HG02970 (cell line): ENCODE data around the gene RASA1.
A peak's percentile ranks its signal among the peaks of the same experiment; 100 is the strongest.

ENCODE experiments used
- ATAC-seq: cut with Tn5 transposase; IDR thresholded peaks from one replicate; pipeline ENCODE4 v1.9.1; 2021; ENCODE audit warnings: mild to moderate bottlenecking, moderate library complexity, moderate number of reproducible peaks; ENCODE audit not compliant: unreplicated experiment, low FRiP score

RASA1 gene

DNA sequence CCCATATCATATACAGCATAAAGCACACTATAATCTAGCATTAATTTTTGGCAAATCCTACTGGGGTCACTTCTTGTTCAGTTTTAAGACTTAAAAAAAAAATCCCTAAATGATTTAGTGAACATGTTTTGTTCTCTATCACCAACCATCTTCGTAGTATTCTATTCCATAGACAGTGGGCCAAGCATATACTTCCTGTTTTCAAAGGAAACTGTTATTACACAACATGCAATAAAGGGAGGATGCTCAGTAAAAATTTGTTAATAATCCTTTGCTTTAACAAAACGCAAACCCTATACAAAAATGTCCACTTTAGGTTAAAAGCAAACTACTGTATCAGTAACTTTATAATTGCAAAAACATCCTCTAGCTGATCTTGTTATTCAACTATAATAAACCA lies 132.0 kb downstream of the RASA1 start:
- ATAC-seq: no peak

DNA sequence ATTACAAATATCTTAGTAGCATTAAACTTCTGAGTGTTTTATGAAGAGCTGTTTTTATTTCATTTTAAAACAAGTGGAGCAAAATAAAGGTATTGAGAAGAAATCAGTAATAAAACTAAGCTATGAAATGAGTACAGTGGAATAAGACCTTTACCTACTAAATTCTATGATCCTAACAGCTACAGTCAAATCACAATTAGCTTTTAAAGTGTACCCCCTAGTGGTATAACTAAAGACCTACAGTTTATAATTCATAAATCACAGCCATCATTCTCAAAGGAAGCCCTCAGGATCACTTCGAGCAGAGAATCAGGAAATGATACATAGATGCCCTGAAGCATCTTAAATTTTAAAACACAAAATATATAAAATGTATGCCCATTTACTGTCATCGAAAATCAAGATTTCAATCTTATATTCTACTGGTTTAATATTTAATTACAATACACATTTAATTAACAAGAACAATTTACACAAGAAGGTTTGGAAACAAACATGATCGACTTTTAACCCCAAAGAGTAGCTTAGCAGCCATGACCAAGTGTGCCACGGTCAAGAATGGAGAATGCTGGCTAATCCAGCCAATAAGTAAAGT lies 132.7 kb downstream of the RASA1 start:
- ATAC-seq: no peak

DNA sequence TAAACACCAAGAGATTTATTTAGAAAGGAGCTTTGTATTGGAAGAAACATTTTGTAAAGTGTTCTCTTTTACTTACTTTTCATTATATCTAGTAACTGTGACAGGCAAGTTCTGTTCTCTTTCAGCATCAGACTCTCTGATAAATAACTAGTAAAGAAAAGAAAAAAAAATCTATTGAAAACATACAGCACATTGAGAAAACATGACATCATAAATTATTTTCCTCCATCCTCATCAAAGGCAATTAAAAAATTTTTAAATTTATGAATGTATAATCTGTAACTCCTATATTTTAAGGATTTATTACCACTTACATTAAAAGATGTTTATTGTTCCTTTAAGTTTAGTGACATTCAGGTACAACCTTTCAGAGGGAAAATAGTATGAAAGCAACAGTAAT lies 133.9 kb downstream of the RASA1 start:
- no peak for ATAC-seq

DNA sequence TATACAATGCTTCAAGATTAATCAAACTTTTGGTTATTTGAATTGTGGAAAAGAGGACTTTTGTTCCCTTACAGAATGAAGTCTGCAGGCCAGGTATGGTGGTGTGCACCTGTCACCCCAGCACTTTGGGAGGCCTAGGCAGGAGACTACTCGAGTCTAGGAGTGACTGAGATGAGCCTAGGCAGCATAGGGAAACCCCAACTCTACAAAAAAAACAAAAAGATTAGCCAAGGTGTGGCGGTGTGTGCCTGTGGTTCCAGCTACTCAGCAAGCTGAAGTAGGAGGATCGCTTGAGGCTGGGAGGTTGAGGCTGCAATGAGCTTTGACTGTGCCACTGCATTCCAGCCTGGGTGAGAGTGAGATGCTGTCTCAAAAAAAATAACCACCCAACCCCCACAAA lies 135.7 kb downstream of the RASA1 start:
- ATAC-seq: no peak

DNA sequence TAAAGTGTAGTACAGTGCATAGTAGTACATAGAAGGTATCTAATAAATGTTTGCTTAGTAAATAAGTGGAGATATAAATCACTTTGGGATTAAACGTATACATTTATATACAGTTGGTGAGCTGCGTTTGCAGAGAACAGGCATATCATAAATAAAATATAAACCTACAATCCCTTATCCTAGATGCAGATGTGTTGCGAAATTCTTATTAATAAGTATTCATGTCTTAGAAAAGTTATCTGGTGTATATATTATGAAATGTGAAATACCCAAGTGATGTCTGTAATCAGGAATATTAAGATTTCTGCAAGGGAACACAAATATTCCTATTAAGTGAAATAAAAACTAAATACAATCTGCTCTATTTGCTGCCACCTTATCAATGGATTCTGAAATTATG lies 136.2 kb downstream of the RASA1 start:
- no peak for ATAC-seq

DNA sequence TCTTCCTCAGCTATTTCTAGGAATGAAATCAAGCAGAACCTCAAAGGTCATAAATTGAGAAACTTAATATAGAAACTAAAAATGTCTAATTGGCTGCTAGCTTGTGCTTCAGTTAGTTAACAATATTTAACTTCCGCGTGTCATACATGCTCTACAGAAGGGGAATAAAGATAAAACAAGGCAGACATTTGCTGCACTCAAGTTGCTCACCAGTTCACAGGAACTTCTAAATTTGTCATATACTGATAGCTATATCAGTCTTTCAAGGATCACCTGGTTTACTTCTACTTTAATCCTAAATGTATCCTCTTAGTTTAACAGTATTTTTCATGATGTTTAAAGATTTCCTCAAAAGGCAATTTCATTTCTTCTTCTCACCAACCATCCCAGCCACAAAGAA lies 136.7 kb downstream of the RASA1 start:
- no peak for ATAC-seq

DNA sequence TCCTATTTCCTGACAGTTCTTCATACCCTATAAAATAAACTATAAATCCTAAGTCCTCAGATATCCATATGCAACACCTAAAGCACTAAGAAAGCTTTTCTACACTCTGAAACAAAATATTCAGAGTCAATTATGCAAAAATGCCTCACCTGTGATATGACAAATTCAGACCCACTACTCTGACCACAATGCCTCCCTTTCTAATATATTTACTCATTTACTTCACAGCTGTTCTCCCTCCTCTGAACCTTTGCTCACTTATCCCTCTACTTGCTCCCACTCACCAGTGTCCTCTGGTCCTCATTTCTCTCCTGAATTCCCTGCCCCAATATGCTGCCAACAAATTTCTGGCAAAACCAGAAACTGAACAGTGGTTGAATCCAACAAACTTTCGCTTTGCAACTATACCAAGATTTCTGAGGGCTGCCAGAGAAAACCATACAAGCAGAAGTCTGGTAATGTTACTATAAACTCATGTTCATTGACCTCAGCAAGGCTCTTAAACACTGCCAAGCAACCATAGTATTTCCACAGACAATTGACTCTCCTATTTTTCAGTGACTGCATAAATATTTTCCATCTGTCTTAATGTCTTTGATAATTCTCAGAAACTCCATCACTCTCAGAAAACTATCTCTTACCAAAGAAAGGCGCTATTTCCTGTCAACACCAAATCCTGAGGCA lies 137.9 kb downstream of the RASA1 start:
- ATAC-seq: no peak

DNA sequence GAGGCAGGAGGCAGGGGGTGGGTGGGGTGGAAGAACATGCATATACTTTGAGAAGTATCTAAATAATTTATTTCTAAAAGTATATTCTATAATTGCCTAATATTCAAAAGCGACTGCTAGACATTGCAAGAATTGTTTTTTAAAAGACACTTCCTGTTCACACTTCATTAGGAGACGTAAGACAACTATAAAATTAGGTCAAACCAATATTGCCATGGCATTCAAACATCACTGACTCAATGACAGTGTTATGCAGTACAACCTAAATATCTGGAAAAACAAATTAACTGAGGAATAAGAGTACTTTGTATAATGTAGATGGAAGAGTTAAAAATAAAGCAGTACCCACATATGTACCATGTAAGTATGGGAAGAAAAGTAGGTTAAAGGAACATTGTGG lies 140.5 kb downstream of the RASA1 start:
- ATAC-seq: no peak

DNA sequence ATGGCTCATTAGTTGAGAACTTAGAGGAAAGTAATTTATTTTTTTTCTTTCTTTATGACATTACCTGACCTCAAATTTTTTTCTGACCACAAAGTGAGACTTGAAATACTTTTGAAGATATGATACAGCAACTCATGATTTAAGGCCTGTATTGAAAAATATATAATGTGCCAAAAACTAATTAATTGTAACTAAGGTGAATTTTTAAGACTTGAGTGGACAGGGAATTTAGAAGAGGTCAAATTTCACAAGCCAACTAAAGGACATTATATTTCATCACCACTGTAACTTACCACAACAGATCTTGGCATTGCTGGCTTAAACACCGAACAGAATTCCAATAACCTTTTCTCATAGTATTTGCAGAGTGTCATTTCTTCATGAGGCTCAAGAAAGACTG lies 143.2 kb downstream of the RASA1 start:
- ATAC-seq: no peak

DNA sequence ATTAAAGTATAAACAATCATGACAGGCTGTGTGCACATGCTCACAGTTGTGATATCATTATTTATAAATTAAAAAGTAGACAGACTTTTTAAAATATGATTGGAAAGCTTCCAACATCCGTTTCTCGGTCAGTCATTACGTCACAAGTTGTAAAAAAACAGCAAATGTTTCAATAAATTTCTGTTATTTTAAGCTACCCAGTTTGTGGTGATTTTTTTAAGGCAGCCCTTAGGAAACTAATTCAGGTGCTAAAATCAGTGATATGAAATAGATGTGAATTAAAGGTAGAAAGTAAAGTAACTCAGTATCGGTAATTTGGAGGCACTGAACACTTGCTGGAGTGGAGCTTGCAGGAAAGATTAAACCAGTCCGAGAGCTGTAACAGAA lies 143.9 kb downstream of the RASA1 start:
- no peak for ATAC-seq

DNA sequence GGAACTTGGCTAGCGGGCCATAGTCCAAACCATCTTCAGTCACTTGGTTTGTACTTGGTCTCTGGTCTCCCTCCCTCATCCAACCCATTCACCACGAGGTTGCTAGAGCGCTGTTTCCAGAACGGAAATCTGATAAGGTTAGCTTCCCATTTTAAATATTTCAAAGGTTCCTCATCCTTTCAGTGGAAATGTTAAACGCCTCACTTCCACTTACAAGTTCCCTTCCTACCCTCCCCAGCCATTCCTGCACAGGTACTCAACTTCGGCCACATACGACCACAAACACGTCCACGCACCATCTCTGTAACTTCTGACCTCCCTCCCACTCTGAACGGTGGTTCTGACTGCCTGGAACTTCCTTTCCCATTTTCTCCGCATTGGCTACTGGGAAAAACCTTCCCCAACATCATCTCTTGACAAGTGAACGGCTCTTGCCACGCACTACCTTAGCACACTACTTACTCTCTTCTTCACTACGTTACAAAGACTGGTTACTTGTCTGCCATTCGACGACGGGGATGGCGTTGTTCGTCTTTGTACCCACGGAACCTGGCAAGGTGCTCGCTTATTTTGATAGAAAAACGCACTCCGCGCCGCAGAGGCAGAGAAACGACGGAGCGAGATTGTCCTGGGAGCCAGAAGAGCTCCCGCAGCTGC lies 144.4 kb downstream of the RASA1 start:
- ATAC-seq: peak; percentile 8

DNA sequence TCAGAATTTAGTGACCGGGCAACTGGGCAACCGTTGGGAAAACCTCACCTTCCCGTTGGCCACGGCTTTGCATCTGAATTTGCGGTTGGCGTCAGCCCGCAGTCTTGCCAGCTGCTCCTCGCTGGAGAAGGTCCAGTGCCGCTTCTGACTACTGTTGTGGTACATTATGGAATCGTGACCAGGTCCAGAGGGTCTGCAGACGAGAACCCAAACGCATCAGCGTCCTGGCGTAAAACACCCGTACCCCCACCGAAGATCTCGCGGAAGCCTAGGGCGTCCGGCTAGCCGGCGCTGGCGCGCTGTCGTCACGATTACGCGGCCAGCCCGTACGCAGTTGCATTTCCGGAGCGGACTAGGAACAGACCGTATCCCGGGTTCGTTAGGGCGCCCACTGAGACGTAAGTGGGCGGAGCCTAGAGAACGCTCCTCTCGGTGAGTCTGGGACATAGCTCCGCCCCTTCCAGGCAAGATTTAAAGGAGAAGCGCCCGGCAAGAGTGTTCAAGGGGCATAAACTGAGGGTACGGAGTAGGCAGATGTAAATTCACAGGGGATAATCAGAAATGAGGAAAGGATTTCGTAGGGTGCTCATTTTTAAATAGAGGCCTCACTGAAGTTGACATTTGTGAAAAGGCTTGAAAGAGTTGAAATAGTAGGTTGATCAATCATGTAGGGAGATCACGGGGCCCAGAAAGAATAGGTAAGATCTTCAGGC lies 145.1 kb downstream of the RASA1 start, which contains the start of gene CCNH:
CCNH (minus strand) TSS at position 301 of the 713 bp plus-strand sequence; CDS start at position 165, 136 bp downstream.
- peak; percentile 100 for ATAC-seq

DNA sequence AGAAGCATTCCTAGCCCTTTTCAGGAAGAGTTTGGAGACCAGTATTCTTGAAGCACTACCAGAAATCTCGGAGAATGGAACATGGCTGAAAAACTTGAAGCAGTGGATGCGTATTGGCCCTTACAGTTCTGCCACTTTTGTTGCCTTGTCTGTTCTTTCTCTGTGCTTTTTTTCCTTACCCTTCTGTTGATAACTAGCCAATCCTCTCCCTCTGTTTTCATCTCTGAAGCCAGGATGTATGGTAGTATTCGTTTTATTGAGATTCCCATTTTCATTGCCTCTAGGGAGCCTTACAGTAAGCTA lies 145.6 kb downstream of the RASA1 start:
- ATAC-seq: no peak

DNA sequence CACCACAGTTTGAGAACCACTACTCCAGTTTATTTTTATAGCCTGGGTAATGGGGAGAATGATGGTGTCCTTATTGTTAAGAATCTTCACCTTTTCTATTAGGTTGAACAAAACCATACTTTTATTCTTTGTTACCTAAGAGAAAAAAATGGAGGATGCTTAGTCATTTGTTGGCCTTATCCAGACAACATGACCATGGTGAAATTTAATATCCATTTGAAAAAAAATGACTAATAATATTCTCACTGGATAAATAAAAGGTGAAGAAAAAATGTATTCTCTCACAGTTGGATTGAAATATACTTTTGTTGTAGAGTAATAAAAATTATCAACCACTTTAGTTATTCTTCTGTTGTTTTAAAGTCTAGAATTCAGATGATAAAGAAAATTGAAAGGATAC lies 150.8 kb downstream of the RASA1 start:
- no peak for ATAC-seq

DNA sequence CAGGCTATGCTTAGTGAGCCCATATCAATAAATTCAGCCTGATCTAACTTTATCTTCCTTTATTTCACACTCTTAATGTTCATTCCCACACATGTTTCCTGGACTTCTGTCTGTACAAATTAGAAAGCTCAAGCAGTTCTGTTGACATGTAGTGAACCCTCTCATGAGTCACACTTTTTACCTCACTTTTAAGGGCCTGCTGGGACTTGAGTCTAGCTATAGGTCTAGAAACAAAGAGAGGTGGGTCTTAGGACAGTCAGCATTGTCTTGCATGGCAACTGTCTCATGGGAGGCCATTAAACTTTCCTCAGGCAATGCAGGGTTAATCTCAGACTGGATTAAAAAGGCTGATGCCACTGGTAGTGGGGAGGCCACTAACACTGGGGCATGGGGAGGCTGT lies 153.6 kb downstream of the RASA1 start:
- ATAC-seq: no peak

DNA sequence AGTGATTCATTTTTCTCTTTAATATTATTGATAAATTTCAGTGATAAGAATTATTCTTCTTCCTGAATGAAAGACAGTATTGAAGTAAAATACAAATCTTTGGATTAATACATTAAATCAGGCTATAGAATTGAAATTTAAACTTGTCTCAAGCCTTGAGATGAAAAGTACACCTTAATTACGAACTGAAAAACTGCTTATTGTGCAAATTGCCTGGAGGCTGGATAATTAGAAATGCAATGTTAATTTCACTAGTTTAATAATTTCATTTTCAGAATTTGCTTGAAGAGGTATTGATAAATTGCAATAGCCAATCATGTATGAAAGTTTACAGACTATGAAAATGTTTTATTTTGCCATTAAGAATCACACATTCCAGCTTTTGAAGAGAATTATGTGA lies 156.1 kb downstream of the RASA1 start:
- no peak for ATAC-seq

DNA sequence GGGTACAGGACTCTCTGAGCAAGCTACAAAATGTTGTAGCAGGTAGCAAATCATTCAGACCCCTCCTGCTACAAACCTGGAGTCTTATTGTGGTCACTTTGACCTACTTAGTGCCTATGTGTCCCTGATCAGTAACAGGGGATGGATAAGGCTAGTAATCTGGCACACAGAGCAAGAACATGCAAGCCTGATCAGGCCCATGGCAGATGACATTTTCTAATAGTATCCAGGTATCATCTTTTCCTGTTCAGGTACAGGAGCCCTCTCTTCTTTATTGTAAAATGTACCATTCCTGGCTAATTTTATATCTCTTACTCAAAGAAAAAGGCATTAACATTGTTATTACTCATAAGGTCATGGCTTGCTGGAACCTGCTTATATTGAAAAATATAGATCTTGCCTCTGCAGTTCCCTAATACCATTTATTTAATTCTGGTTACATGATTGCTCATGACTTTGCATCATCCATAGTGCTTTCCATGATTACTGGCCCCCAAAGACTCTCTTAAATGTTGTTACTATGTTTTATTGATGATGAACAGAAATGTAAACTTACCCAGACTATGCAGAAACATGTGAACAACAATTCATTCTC lies 163.3 kb downstream of the RASA1 start:
- ATAC-seq: no peak

DNA sequence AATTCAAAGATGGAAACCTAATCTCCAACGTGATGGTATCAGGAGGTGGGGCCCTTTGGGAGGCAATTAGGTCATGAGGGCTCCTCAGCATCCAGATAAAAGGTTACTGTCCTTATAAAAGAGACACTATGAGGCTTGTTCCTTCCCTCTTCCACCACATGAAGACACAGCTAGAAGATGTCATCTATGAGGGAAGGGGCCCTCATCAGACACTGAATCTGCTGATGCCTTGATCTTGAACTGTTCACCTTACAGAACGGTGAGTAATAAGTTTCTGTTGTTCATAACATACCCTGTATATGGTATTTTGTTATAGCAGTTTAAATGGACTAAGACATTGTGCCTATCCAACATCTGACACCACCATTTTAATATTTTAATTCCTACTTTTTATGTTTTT lies 164.8 kb downstream of the RASA1 start:
- ATAC-seq: no peak

DNA sequence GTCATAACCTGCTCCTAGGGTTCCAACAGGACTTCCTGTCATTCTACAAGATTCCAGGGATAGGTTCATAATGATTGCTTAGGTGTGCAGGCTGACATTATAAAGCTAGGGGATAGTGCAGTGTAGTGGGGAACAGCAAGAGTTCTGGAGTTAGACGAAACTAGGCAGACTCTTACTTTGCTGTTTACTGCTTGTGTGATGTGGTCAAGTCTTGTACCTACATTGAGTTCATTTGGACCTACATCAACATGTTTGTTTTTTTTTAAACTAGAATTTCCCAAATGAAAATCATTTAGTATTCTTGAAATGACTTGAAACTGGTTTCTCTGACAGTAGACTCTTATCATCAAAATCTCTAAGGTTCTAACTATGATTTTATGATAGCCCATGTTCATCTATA lies 166.3 kb downstream of the RASA1 start:
- ATAC-seq: no peak

DNA sequence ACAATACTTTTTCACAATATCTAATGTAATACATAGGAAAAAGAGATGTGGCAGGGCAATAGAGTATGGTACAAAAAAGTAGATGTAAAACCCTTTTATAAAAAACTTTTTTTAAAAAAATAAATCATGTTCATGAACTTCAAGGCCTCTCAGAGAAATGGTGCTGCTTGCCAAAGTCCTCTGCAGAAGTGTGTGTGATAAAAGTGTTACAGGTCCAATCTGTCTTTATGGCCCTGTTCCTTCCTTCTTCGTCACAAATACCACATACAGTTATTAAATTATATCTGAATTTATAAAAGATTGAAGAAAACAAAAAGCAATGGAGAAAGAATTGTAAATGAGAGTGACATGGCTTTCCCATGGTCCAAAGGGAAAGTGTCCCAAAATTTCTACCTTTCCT lies 166.8 kb downstream of the RASA1 start:
- no peak for ATAC-seq

DNA sequence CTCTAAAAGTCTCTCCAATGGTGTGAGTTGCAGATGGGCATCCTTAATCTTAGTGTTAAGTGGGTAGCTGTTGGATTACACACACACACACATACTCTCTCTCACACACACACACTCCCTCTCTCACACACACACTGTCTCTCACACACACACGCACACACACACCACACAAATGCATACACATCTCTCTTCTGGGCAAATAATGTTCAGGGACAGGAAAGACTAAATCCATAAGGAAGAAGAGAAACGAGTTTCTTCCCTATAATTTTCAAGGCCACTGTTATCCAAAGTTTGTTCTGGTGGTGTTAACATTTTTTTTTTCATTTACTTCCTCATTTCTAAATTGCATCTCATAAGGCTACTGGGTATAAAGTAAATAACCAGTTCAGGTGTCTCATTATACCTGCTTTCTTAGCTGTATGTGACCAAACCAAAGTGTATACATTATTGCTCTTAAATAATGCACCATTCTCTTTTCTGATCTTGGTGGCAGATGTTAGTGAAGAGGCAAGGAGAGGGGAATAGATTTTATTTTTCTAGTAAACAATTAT lies 167.5 kb downstream of the RASA1 start:
- no peak for ATAC-seq
